Stimulated activated CD4-positive, alpha-beta T cell treated with anti-CD3 and anti-CD28 coated beads, Interleukin-15, amount 100 ng/mL, for 1 hour (primary cell): ENCODE data around the gene C17orf58.
"Not testable (repeated sequence)": the region's sequence is repeated elsewhere in the genome, so short reads cannot be mapped to it uniquely, and the experiment has no call there.

Experiments used
- DNase-seq, 2 donors: peaks; one replicate each; pipeline ENCODE4 v3.0.0-alpha.2; 2020; ENCODE audit warnings: low read depth in 1 of 2, low spot score in 1 of 2

The C17orf58 gene

GRCh38 chr17:67960276-67960675 is 36.0 kb downstream of the C17orf58 start:
- DNase-seq = not testable (repeated sequence)

DNA sequence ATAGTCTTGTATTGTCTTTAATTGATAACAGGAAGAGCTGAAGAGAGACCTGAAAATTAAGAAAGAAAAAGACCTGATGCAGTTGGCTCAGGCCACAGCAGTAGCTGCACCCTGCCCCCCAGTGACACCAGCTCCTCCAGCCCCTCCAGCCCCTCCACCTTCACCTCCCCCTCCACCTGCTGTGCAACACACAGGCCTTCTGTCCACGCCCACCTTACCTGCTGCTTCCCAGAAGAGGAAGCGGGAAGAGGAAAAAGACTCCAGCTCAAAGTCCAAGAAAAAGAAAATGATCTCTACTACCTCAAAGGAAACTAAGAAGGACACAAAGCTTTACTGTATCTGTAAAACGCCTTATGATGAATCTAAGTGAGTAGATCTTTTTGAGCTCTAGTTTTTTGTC is 36.8 kb downstream of the C17orf58 start:
- no peak for DNase-seq

DNA sequence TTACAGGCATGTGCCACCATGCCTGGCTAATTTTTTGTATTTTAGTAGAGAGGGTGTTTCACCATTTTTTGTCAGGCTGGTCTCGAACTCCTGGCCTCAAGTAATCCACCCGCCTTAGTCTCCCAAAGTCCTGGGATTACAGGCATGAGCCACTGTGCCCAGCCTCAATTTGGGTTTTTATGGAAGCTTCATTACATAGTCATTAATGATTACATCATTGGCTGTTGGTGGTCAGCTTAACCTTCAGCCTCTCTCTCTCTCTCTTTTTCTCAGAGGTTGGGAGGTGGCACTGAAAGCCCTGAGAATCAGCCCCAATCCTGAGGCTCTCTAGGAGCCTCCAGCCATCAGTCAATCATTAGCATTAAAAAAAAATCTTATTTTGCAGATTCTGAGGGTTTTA is 45.3 kb downstream of the C17orf58 start:
- DNase-seq = no peak

GRCh38 chr17:67947325-67947813 is 48.9 kb downstream of the C17orf58 start:
- no peak for DNase-seq

GRCh38 chr17:67946513-67946912 is 49.8 kb downstream of the C17orf58 start:
- DNase-seq = no peak

- no peak for DNase-seq
Observed at GRCh38 chr17:67944035-67944434, 52.2 kb downstream of the C17orf58 start.

DNA sequence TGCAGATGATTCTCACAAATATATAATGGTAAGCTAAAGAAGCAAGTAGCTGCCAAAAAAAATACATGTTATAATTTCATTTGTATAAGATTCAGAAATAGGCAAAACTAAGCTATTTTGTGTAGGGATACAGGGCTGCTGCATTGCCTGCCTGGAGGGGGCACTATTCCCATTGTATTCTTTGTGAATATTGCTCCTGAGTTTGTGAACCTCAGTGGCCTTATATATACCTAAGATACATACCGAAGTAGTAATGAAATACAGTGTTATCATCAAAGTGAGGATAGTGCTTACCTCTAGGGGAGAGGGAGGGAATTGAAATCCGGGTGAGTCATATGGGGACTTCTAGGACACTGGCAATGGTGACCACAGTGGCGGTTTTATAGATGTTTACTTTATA is 53.5 kb downstream of the C17orf58 start:
- no peak for DNase-seq
